ENCODE measurements around the gene LZTS2.
"Not testable (repeated sequence)": the region's sequence is repeated elsewhere in the genome, so short reads cannot be mapped to it uniquely, and the experiment has no call there.

LZTS2 gene

DNA sequence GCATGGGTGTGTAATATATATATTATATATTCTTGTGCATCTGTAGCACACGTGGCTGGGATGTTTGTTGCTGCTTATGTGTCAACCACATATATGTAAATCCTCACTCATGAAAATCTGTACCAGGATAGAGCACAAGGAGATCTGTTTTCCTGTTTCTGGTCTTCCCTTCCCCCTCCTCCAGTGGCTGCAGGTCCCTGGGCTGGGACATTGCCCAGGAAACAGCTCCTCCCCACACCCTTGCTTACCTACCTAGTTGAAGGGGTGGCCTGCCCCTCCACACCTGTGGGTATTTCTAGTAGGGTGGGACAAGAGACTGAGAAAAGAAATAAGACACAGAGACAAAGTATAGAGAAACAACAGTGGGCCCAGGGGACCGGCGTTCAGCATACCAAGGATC is 33.7 kb downstream of the LZTS2 start:
- DNase-seq (ENCODE audit: low read depth in 3 of 3) = no peak

DNA sequence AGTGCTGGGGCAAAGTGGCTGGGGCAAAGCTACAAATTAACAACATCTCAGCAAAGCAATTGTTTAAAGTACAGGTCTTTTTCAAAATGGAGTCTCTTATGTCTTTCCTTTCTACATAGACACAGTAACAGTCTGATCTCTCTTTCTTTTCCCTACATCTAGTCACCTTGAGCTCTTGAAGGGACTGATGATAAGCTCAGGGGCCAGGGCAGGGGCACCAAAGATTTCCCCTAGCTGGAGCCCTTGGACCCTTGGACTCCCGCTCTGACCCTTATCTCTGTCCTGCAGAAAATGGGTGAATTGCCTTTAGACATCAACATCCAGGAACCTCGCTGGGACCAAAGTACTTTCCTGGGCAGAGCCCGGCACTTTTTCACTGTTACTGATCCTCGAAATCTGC is 34.8 kb downstream of the LZTS2 start:
- DNase-seq (ENCODE audit: low read depth in 3 of 3) = not testable (repeated sequence)

DNA sequence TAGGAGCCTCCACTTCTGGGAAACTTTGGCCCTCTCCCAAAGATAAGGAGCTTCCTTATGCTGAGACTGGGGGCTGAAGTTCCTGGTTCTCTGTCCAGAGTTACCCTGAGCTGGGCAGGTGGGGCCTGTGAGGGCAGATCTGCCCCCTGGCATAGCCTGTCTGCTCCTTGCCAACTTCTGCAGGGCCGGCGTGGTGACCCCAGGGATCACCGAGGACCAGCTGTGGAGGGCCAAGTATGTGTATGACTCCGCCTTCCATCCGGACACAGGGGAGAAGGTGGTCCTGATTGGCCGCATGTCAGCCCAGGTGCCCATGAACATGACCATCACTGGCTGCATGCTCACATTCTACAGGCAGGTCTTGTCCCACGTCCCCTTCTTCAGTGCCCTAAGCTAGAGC is 35.7 kb downstream of the LZTS2 start:
- DNase-seq (ENCODE audit: low read depth in 3 of 3) = no peak

DNA sequence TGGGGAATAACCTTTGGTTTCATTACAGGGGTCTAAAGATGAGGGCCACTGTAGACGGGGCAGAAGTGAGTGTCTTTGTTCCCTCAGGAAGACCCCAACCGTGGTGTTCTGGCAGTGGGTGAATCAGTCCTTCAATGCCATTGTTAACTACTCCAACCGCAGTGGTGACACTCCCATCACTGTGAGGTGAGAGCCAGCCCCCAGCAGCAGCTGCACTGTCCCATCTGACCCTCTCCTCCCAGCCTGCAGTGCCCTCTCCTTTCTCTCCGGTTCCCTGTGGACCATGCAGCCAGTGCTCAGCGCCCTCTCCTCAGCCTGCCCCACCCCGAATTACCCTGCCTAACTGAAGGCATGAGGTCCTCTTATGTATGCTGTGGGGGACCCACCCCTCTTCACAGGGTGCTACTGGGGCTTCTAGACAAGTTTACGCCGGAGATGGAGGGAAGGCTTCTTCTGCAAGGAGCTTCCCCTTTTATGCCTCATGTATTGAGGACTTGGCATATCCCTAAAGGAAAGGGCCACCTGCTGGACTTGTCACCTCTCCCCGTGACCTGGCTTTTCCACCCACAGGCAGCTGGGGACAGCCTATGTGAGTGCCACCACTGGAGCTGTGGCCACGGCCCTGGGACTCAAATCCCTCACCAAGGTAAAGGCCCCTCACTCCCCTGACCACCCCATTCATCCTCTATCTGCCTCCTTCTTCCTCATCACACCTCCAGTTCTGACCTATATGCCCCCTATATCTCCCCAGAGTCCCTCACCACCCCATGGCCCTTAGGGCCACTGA is 36.5 kb downstream of the LZTS2 start:
- no peak for DNase-seq (ENCODE audit: low read depth in 3 of 3)

DNA sequence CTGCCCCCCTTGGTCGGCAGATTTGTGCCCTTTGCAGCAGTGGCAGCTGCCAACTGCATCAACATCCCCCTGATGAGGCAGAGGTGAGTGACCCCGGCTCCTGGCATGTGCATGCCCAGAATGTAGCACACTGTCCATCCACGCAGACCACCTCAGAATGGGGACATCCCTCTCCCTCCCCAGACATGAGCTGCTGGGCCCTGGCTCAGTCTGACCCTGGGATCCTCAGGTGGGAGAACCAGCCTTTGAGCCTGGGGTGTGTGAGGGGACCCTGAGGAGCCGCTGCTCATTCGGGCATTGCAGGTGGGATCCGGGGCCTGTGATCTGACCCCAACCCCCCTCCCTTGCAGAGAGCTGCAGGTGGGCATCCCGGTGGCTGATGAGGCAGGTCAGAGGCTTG is 37.1 kb downstream of the LZTS2 start:
- no peak for DNase-seq (ENCODE audit: low read depth in 3 of 3)

DNA sequence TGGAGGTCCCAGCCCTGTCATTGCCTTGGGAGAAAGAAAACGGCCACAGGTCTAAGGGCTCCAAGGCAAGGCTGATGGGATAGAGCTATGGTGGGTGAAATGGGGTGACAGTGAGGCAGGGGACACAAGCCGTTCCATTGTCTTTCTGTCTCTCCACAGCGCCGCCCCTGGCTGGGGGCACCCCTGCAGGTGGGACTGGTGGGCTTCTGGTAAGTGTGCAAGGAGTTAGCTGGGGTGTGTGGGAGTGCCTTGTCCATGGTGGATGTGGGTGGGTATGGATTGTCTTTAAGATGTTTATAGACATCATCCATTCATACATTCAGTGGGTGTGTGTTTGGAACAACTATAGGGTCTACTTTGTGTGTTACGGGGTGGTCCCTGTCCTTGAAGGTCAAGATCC is 38.9 kb downstream of the LZTS2 start:
- DNase-seq (ENCODE audit: low read depth in 3 of 3) = no peak

DNA sequence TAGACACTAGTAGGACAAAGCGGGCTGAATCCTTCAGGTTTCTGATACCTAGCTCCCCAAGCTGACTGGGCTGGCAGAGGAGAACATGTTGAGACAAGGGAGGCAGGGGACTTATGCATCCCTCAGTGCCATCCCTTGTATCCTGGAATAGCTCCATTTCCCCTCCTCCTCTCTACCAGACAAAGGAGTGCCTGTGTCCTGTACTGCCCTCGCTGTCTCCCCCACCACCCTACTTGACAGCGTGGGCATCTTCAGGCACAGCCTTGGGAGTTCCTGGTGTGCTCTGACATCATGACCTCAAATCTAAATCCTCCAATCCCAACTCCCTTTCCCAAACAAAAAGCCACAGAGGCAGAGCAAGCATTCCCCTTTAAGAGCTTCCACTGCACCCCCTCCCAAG is 40.5 kb downstream of the LZTS2 start:
- DNase-seq (ENCODE audit: low read depth in 3 of 3) = no peak

DNA sequence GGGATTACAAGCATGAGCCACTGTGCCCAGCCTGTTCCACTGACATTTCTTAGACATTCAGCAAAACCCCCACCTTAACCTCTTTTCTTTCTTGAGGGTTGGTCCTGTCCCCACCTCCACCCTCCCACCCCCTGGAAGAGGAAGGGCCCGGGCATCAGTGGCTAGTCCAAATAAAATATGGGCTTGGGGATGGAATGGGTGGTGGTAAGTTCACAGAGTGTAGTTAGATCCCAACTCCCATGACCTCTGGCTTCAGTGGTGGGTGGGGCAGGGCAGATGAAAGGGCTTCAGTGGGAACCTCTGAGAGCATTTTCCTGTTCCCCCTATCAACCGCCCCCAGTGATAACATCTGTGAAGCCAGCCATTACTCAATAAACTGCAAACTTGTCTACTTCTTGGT is 41.2 kb downstream of the LZTS2 start:
- DNase-seq (ENCODE audit: low read depth in 3 of 3) = no peak

DNA sequence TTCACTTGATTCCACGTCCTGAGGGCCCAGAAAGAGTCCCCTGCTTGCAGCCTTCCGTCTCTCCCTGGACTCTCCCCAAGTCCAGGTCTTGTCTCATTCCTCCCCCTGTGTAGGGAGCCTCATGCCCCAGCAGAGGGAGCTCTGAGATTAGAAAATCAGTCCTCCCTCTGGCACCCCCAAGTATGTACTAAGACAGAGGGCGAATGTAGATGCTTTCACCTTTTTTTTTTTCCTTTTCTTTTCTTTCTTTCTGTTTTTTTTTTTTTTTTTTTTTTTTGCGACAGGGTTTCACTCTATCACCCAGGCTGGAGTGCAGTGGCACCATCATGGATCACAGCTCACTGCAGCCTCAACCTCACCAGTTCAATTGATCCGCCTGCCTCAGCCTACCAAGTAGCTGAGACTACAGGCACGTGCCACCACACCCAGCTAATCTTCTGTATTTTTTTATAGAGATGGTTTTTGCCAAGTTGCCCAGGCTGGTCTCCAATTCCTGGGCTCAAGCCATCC is 41.7 kb downstream of the LZTS2 start:
- peak in 2 of 3 experiments; percentile 52 to 66 for DNase-seq (ENCODE audit: low read depth in 3 of 3)

DNA sequence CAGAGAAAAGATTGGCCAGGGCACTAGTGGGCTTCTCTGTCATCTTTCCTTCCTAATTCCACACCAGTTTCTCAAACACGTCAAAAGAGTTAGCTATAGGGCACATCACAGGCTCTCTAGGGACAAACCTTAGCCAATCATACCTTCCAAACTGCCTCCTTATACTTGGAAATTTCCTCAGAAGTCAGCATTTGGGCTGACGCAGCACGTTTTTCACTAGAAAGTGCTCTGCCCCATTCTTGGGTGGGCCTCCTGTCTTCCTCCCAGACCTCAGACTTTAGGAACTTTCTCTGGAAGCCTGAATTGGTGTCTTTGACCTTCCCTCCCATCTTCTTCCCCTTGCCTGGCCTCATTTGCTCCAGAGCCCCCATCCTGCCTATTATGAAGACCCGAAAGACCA is 42.5 kb downstream of the LZTS2 start:
- no peak for DNase-seq (ENCODE audit: low read depth in 3 of 3)

DNA sequence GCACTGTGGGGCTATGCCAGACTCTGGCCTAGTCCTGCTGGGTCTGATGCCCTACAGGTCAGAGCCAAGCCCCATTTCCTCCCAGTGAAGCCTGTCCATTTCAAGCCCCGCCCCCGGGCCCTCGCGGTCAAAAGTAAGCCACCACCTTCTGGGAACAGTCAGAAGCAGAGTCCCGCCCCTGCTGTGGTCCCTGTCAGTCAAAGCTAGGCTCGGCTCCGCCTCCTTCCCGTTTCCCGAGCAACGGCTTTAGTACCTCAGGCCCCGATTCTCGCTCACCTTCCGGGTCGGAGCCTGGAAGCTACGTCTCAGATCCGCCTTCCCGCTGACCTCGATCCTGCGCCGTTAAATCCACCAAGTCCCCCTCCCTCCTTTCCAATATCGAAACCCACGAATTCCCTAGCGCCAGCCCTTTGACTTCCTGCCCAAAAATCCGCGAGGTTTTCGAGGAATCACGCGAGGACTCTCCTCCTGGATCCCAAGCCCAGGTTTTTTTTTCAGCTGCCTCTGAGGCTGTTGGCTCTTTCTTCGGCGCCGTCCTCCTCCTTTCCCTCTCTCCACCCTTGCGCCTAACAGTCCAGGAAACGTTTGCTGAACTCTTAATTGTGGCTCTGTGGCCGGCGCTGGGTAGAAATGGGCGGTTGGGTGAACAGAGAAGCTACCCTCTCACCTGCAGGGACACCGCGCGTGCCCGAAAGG is 43.2 kb downstream of the LZTS2 start:
- DNase-seq (ENCODE audit: low read depth in 3 of 3) = peak; percentile 77 to 92 (median 81)

DNA sequence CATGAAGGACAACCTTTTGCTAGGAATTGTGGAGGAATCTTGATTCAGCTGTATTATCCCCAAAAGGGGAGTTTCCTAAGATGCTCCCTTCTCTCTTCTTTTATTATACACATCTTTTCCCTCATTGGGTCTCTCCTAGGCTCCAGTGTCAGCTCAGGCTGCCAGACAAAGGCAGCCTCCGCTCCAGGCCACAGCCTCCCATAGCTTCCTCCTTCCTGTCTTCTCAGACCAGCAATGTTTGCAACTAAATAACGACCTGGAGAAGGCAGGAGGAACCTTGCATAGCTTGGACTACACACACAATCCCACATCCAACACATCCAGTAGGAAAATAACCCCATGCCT is 43.7 kb downstream of the LZTS2 start:
- DNase-seq (ENCODE audit: low read depth in 3 of 3) = no peak

DNA sequence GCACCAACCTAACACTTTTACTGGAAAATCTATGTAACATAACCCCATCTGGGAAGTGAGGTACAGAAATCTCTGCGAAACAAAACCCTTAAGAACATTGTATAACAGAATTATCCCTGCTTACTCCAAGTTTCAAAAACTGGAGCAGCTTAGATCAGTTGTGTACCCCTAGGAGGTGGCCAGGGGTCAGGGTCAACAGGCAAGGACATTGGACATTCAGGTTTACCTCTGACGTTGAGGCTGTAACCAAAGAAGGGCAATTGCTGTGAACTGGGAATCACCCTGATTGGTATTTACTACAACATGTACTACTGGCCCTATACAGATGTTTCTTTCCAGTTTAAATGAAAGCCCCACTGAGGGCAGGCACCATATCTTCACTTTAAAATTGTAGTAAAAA is 44.5 kb downstream of the LZTS2 start:
- no peak for DNase-seq (ENCODE audit: low read depth in 3 of 3)

DNA sequence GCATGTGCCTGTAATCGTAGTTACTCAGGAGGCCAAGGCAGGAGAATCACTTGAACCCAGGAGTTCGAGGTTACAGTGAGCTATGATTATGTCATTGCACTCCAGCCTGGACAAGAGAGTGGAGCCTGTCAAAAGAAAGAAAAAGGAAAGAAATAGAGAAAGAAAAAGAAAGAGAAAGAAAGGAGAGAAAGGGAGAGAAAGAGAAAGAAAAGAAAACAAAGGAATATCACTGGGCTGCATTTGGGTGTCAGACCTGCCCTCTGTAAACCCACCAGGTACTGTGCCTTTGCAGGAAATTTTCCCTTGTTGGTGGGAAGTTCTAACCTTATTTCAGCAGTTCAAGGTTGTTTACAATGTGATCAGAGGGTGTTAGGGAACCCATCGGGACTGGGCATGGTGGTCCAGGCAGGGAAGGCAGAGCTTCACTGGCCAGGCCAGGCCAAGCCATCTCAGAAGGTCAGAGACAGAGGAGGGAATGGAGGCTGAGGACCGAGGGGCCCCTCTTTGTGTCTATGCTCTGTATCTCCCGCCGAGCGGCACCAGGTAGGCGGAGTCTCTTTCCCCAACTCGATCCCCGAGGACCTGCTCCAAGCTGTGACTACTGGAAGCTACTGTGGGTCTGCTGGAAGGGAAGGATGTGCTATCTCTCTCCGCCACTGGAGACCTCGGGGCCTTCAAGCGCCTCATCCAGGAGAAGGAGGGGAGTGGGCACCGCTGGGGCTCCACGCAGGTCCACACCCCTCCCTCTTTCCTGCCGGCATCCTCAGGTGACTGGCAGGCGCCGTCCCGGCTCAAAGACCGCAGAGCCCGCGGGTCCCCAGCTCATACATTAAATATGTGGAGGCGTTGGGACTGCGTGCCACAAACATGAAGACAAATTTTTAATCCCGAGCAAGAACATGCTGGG is 47.0 kb downstream of the LZTS2 start:
- no peak for DNase-seq (ENCODE audit: low read depth in 3 of 3)

DNA sequence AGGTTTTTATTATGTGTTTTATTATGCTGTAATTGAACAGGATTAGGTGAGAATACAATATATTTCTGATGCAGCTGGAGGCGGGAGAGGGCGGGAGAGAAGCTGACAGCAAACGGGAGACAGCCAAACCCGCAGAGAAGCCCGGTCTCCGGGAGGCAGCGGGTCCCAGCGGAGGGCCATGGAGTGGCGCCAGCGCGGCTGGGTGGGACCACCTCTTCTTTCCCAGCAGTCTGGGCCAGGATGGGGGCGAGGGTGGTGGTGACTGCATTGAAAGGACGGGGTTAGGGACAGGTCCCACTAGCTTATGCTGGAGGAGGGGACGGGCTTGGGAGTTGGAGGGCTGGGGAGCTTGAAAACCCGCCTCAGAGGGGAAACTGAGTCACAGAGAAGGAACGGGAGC is 47.7 kb downstream of the LZTS2 start:
- no peak for DNase-seq (ENCODE audit: low read depth in 3 of 3)

DNA sequence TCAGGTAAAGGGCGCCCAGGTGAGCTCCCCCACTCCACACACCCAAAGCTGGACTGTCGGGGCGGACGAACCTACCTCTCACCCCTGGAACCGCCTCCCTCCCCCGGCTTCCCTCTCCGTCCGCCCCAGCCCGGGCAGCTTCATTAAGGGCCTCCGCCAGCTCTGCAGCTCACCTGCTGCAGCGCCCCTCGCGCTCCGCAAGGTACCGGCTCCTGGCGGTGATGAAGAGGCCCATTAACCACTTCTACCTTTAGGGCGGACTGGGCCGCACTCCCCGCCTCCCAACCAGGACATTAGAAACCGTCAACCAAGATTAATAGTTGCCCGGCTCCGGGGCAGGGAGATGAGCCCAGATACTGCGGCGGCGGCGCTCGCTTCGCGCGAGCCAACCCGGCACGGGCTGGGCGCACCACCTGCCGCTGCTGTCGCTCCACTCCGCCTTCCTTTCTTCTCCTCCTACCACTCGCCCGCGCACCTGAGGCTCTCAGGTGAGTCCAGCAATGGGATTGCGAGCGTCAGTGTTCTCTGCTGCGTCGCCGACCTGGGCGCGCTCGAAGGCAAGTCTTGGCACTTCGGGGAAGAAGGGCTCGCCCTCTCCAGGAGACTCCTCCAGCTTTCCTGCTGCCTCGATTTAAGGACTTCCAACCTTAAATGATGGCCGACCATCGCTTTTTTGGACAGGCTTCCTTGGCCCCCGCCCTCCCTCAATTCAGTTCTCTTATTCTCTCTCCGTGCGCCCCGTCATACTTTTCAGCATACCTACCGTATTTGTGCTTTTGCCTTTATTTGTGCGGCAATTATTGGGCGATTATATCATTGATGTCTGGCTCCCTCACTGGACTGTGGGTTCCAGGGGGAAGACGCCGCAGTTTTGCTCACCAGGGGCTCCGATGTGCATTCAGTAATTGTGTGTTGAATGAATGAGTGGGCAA is 48.6 kb downstream of the LZTS2 start:
- DNase-seq (ENCODE audit: low read depth in 3 of 3) = no peak

DNA sequence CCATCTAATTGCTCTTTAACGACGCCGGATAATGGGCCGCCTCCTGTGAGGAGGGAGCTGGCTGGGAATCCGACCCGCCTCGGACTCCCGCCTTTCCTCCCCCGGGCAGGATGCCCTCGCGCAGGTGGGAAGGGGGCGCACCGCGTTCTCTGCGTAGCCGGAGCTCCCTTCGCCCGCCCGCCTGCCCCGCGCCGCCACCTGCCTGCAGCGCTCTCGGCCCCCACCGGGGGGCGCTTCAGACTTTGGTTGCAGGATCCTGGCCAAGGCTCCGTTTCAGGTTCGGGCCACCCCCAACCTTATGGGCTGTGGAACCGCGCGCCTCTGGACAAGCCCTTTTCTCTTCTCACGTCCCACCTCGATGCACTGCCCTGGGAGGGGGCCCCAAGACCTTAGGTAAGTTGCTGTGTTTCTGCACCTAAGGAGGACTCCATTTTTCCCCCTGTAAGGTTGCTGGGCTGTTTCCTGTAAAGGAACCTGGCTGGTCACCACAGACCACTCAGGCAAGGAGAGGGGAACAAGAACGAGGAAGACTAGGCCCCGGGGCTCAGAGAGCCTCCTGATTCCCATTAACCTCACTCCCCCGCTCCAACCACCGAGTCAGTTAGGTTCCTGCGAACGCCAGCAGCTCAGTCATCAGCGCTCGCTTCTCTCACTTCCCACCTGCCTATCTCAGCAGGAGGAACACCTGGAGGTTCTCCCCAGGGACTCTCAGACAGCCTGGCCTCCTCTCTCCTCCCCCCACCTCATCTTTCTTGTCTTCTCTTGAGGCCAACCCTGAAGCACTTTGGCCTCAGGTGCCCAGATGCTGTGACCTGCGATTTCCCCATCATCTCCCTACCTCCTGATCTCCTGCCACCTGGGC is 50.8 kb downstream of the LZTS2 start:
- peak; percentile 52 to 79 (median 58) for DNase-seq (ENCODE audit: low read depth in 3 of 3)

DNA sequence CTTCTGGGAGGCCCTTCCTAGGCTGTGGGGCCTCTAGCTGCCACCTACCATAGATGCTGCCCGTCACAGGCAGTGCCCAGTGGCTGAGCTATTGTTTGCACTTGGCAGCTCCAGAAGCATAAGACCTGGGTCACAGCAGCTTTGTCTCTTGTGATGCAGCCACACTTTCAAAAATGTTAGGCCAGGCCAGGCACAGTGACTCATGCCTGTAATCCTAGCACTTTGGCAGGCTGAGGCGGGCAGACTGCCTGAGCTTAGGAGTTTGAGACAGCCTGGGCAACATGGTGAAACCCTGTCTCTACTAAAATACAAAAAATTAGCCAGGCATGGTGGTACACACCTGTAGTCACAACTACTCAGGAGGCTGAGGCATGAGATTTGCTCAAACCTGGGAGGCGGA is 52.7 kb downstream of the LZTS2 start:
- DNase-seq (ENCODE audit: low read depth in 3 of 3) = no peak

DNA sequence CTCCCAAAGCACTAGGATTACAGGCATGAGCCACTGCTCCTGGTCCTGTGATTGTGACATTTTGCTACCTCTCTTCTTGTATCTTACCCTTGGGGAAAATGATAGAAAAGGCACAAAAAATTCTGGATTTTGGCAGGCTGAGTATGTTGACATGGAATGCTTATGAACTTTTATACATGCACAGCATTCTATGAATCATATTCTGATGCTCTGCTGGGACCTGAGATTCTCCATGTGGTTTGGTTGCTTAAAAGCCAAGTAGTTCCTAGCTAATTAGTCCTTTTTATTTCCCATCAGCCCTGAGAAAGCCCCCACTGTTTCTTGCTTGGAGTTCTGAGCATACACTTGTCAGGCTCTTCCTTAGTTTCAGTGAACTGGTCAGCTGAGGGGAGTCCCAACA is 53.9 kb downstream of the LZTS2 start:
- no peak for DNase-seq (ENCODE audit: low read depth in 3 of 3)

DNA sequence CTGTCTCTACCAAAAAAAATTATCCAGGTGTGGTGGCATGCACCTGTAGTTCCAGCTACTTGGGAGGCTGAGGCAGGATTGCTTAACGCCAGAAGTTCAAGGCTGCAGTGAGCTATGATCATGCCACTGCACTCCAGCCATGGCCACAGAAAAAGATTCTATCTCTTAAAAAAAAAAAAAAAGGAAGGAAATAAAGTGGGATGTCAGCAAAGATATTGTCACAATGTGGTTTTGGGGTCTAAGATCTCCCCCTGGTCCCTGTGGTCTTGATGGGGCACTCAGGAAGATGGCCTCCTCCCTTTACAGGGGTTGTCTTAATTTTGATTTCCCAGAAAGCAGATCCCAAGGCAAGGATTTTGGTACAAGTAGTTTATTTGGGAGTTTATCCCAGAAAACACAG is 54.7 kb downstream of the LZTS2 start:
- DNase-seq (ENCODE audit: low read depth in 3 of 3) = no peak
